Dedifferentiated amniotic fluid mesenchymal stem cell (primary cell): Measurements from ENCODE around the gene PCDH8.

Experiments used
- DNase-seq: peaks from one replicate; pipeline ENCODE4 v3.0.0-alpha.2; 2016; ENCODE audit errors: extremely low spot score

The PCDH8 gene

DNA sequence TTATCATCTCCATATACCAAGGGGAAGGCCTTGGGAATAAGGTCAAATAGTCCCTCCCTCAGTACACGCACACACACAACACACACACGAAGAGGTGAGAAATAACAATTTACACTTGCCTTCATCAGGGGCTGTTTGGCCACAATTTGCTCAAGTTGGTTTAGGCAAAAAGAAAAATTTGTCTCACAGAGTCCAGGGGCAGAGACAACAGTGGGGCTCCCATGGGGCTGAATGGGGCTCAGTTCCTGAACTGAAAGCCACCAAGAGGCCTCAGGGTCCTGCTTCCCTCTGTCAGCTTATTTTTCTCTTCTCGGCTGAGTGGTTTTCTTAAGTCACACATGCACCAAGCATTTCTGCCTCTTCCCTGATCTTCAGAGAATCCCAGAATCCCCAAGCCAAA, 35.5 kb downstream of the PCDH8 start:
- no peak for DNase-seq

GRCh38 chr13:52811841-52812240, 36.6 kb downstream of the PCDH8 start:
- no peak for DNase-seq

GRCh38 chr13:52810526-52810925, 37.9 kb downstream of the PCDH8 start:
- DNase-seq, result no peak

DNA sequence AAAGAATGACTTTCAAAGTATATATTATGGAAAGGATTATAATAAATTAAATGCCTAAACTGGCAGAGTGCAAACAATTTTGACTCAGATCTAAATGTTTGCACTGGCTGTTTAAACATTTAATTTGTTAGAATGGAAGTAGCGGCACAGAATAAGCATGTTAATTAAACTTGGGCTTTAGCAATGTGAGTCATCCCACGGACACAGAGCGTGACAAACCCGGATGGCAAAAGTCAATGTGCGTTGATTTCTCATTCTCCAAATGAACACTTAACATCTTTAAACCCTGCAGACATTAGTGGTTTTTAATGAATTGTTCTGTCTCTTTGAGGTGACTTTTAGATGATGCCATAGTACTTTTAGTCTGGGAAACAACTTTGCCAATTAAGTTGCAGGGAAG, 38.4 kb downstream of the PCDH8 start:
- DNase-seq, result no peak

GRCh38 chr13:52809310-52809769, 39.1 kb downstream of the PCDH8 start:
- DNase-seq, result no peak

DNA sequence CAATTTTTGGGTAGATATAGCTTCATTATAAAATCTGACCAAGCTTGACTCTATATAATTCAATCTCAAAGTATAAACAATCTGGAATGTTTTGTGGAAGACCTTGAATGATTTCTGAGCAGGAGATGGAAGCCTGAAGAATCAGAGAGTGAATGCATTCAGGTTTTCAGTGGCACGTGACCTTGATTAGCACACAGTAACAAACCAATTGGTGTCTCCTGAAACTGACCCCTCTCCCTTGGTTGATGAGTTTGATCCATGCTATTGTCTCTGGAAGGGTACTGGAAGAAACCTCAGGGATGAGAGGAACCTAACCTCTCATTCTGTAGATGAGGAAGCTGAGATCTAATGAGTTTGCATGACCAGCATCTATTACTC, 39.6 kb downstream of the PCDH8 start:
- no peak for DNase-seq

GRCh38 chr13:52806029-52806428, 42.4 kb downstream of the PCDH8 start:
- DNase-seq, result no peak

- no peak for DNase-seq
These were observed 44.2 kb downstream of the PCDH8 start for GRCh38 chr13:52804202-52804641.

- DNase-seq, result no peak
These were observed 47.6 kb downstream of the PCDH8 start for GRCh38 chr13:52800856-52801255.

DNA sequence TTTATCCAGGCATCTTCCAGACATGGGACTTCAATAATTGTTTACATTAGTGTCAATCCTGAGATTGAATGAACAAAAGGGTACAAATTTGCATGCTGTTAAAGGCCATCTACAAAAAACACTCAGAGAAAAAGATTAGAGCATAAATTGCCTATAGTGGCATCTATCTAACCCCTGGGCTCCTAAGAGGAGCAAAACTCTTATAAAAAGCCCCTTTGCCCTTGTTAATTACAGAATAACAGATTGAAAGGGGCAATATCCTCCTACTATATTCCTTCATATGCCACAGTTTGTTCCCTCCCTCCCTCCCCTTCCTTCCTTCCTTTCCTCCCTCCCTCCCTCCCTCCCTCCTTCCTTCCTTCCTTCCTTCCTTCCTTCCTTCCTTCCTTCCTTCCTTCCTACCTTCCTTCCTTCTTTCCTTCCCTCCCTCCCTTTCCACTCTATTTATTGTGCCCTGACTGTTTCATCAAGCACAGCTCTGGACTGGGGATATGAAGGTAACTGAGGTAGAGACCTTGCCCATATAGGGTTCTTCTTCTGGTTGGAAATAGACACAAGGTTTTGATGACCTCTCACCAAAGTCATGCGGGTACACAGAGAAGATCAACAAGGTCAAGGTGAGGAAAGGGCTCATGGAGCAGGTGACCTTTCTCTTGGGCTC, 49.5 kb downstream of the PCDH8 start:
- DNase-seq, result no peak

GRCh38 chr13:52797176-52797575, 51.3 kb downstream of the PCDH8 start:
- DNase-seq, result no peak

- no peak for DNase-seq
These were observed 53.9 kb downstream of the PCDH8 start for GRCh38 chr13:52794589-52794988.

DNA sequence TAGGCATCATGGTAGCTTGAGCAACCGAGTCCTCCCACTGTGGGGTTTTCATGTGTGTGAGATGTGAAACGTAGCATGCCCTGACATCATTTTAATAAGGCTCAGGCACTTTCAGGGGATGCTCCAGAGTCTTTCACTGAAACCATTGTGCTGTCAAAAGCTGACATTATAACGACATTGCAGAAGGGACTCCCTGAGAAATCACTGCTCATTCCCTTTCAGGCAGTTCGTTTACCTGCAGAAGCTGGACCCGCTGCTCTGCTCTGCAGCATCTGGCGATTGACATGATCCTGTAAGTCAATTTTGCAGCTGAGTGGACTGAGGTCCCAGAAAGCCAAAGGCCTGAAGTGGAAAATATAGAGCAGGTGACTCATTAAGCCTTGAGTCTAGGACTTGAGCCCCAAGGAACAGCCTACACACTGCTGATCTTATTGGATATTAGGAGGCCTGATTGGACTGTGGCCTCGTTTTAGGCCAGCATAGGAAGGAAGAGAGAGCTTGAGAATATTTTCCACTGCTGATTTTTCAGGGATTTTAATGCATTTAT, 54.9 kb downstream of the PCDH8 start:
- no peak for DNase-seq
